ENCODE data around the gene RALGAPA1. TPM values are rescaled to one million over a fixed set of nuclear protein-coding genes. Genes with fewer than 3 reads are reported as not detected.

The RALGAPA1 gene
- polyA plus RNA-seq, 1 donor from 2014 or later: 73.3 TPM

DNA sequence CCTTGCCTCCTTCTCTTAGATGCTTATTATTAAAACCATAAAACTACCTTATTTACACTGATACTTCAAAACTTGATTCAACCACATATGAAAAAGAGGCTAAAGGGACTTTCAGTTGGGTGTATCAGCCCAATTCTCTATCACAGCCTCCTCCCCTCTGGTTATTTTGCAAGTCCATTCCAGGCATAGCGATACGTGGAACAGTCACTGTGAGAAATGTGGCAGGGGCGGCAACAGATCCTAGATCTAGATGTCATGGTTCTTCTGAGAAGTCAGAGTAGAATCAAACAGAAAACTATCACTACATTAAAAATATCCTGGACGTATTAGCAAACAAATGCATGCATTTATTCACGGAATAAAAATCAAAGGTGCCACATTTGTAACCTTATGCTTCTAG, 83.2 kb downstream of the RALGAPA1 start:
- Histone ChIP-seq H3K4me3 (ENCODE audit: low read length) (no peak overlapping the region), H3K9me2 (ENCODE audit: insufficient read depth, low read length) (no peaks in the 10 kb centered on the region), H3K9ac (ENCODE audit: low read length) (no peak overlapping the region), H2AFZ (ENCODE audit: low read depth, low read length) (no peak overlapping the region), H3K79me2 (replicated peaks; ENCODE audit: insufficient read depth, low read length) (no peaks in the 10 kb centered on the region), H3K4me2 (ENCODE audit: low read length) (no peak overlapping the region), H4K20me1 (ENCODE audit: insufficient read depth) (no peaks in the 10 kb centered on the region), H3F3A (ENCODE audit: insufficient read depth, low read length, poor library complexity, severe bottlenecking) (no peaks in the 10 kb centered on the region), H3K36me3 (ENCODE audit: insufficient read depth, low read length) (peaks cover 2% of the 10 kb centered on the region), H3K27ac (ENCODE audit: low read length) (no peak overlapping the region), H3K27me3 (ENCODE audit: insufficient read depth, low read depth, low read length) (no peaks in the 10 kb centered on the region), H3K9me3 (ENCODE audit: low read length) (no peaks in the 10 kb centered on the region)
- no peak for TF ChIP-seq CTCF (IDR thresholded peaks at IDR 0.05; ENCODE audit: poor library complexity, severe bottlenecking)
- TF ChIP-seq POLR2AphosphoS5 (IDR thresholded peaks at IDR 0.05): no peak
- TF ChIP-seq SMC3 (conservative IDR thresholded peaks at IDR 0.05; ENCODE audit: poor library complexity): no peak
- TF ChIP-seq MXI1 (conservative IDR thresholded peaks at IDR 0.05; ENCODE audit: poor library complexity, severe bottlenecking): no peak
- no peak for TF ChIP-seq TAF1 (IDR thresholded peaks at IDR 0.05; ENCODE audit: low read depth)
- TF ChIP-seq EZH2 (IDR thresholded peaks at IDR 0.05; ENCODE audit: borderline replicate concordance, insufficient read depth, low read length, poor library complexity, severe bottlenecking): no peak
- TF ChIP-seq RAD21 (conservative IDR thresholded peaks at IDR 0.05): no peak
- TF ChIP-seq EP300 (conservative IDR thresholded peaks at IDR 0.05; ENCODE audit: poor library complexity, severe bottlenecking): no peak
- no peak for TF ChIP-seq REST (IDR thresholded peaks at IDR 0.05; ENCODE audit: borderline replicate concordance)

GRCh38 chr14:35715079-35715478, 94.0 kb downstream of the RALGAPA1 start:
- Histone ChIP-seq H3K9ac (ENCODE audit: low read length) (no peak overlapping the region), H3K9me3 (ENCODE audit: low read length) (peaks cover 7% of the 10 kb centered on the region), H3K4me3 (ENCODE audit: low read length) (no peak overlapping the region), H3K27me3 (ENCODE audit: insufficient read depth, low read depth, low read length) (no peaks in the 10 kb centered on the region), H3K36me3 (ENCODE audit: insufficient read depth, low read length) (no peaks in the 10 kb centered on the region), H3F3A (ENCODE audit: insufficient read depth, low read length, poor library complexity, severe bottlenecking) (no peaks in the 10 kb centered on the region), H2AFZ (ENCODE audit: low read depth, low read length) (no peak overlapping the region), H3K9me2 (ENCODE audit: insufficient read depth, low read length) (no peaks in the 10 kb centered on the region), H3K27ac (ENCODE audit: low read length) (no peak overlapping the region), H4K20me1 (ENCODE audit: insufficient read depth) (no peaks in the 10 kb centered on the region), H3K4me2 (ENCODE audit: low read length) (no peak overlapping the region), H3K79me2 (replicated peaks; ENCODE audit: insufficient read depth, low read length) (no peaks in the 10 kb centered on the region)
- no peak for TF ChIP-seq RAD21 (conservative IDR thresholded peaks at IDR 0.05)
- TF ChIP-seq MXI1 (conservative IDR thresholded peaks at IDR 0.05; ENCODE audit: poor library complexity, severe bottlenecking): no peak
- no peak for TF ChIP-seq CTCF (IDR thresholded peaks at IDR 0.05; ENCODE audit: poor library complexity, severe bottlenecking)
- no peak for TF ChIP-seq REST (IDR thresholded peaks at IDR 0.05; ENCODE audit: borderline replicate concordance)
- no peak for TF ChIP-seq POLR2AphosphoS5 (IDR thresholded peaks at IDR 0.05)
- no peak for TF ChIP-seq EZH2 (IDR thresholded peaks at IDR 0.05; ENCODE audit: borderline replicate concordance, insufficient read depth, low read length, poor library complexity, severe bottlenecking)
- TF ChIP-seq TAF1 (IDR thresholded peaks at IDR 0.05; ENCODE audit: low read depth): no peak
- no peak for TF ChIP-seq EP300 (conservative IDR thresholded peaks at IDR 0.05; ENCODE audit: poor library complexity, severe bottlenecking)
- TF ChIP-seq SMC3 (conservative IDR thresholded peaks at IDR 0.05; ENCODE audit: poor library complexity): no peak

Data from neural cell (in vitro differentiated cells).